Measurements from ENCODE around the gene CLK1.

The CLK1 gene

DNA sequence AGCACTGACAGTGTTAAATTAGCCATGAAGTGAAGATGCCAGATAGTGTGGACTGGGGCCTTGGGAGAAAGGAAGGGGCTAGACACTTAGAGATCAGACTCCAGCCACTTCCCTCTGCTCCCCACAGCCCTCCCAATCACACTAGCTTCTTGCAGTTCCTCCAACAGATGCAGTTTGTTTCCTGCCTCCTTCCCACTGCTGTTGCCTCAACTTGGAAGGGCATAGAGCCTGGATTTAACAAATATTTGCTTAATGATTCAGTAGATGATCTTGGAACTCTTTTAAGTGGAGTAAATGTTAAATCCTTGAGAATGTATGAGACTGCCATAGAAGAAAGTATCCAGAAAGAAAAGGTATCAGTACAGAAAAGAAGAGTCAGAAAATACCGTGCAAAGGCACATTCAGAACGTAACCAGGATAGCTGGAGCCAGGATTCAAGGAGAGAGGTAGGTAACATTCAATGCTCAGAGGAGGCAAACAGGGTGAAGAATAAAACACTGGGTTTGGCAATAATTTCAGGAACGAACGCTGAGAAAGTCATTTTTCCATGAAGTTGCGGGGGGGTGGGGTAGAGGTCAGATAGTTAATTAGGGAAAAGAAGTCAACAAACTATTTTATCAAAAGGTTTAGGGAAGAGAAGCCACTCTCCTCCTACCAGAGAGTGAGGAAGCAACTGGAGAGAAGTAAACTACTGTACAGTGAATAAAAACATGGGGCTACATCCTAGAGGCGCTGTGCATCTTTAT lies 54.0 kb downstream of the CLK1 start:
- DNase-seq = no peak

DNA sequence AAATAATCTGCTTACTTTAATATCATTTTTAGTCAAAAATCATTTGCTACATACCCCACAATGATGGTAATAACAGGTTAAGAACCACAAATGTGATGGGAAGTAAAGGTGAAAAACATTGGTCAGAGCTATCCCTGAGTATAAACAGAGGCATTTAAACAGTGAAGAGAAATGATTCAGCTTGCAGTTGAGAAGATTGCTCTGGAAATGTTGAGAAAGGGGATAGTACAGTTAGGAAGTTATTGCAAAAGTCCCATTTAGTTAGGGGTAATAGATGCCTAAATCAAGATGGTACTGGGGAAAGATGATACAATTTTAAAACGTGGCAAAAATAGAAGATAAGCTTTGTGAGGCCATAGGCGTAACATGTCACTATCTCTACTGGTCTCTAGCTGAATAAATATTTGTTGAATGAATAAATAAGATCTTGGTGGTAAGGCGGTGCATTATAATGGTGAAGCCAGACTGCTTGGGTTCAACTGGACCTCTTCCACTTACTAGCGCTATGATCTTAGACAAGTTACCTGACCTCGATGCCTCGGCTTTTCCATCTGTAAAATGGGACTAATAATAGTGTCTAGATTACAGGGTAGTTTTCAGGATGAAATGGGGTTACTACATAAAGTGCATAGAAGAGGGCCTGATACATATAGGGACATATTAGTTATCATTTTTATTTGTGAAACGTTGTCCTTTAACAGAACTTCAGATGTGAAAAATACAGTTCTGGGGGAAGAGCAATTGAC lies 54.8 kb downstream of the CLK1 start:
- DNase-seq = no peak

Data from CD4-positive, alpha-beta T cell treated with Interferon alpha-2 for 1 hour (primary cell).